Measurements from ENCODE around the gene PALM3. TPM values are rescaled to one million over a fixed set of nuclear protein-coding genes. Genes with fewer than 3 reads are reported as not detected.

The PALM3 gene
- total RNA-seq, 4 donors from 2014 or later: 0.55 to 4.3 TPM; not detected in 2

- TF ChIP-seq POLR2A (IDR thresholded peaks at IDR 0.05): no peak
- peak in 1 of 4 experiments; percentile 35 for TF ChIP-seq CTCF (IDR thresholded peaks at IDR 0.05)
- Histone ChIP-seq H3K36me3 (no peaks in the 10 kb centered on the region), H3K27me3 (no peaks in the 10 kb centered on the region), H3K4me3 (peak within 1 kb of the TSS; percentile 82 to 95), H3K9me3 (no peaks in the 10 kb centered on the region), H3K27ac (peak within 1 kb of the TSS; percentile 98 to 100), H3K4me1 (no peaks in the 10 kb centered on the region)
- peak; percentile 100 for DNase-seq
- intact Hi-C loops (cut with DNase I; ENCODE audit: low total_unique reads): no loop called here
Measured at GRCh38 chr19:14006085-14006765, 55.7 kb downstream of the PALM3 start, which contains the start of gene RFX1. TSS of gene RFX1 (minus strand) at chr19:14006320. CDS start at chr19:13993843, 12,477 bp downstream.

- H3K27ac ChIP-seq: peak overlapping the region; percentile 97 to 100
- intact Hi-C loops (cut with DNase I; ENCODE audit: low total_unique reads): no loop called here
- TF ChIP-seq POLR2A (IDR thresholded peaks at IDR 0.05) (peak; percentile 49 to 56), CTCF (IDR thresholded peaks at IDR 0.05) (no peak)
Measured at GRCh38 chr19:14005349-14006084, 56.4 kb downstream of the PALM3 start.

GRCh38 chr19:14004619-14005348, 57.1 kb downstream of the PALM3 start:
- TF ChIP-seq CTCF (IDR thresholded peaks at IDR 0.05) (no peak), POLR2A (IDR thresholded peaks at IDR 0.05) (no peak)
- Histone ChIP-seq H3K27ac (peak overlapping the region; percentile 97 to 100), H3K9me3 (no peaks in the 10 kb centered on the region), H3K36me3 (no peaks in the 10 kb centered on the region), H3K27me3 (no peaks in the 10 kb centered on the region), H3K4me1 (no peaks in the 10 kb centered on the region), H3K4me3 (peak overlapping the region; percentile 82 to 95)
- intact Hi-C loops (cut with DNase I; ENCODE audit: low total_unique reads): no loop called here
- DNase-seq: no peak

More at GRCh38 chr19:14005349-14006084, 56.4 kb downstream of the PALM3 start:
- Histone ChIP-seq H3K27me3 (no peaks in the 10 kb centered on the region), H3K4me3 (peak overlapping the region; percentile 82 to 95), H3K9me3 (no peaks in the 10 kb centered on the region), H3K36me3 (no peaks in the 10 kb centered on the region), H3K4me1 (no peaks in the 10 kb centered on the region)
- peak; percentile 91 to 93 for DNase-seq

Other genes with a start within 250 kb of the PALM3 start
- 1 to 10 TPM in 1 of 4 donors, not detected in 3; 1.2 TPM for gene NANOS3, start 184.9 kb downstream of the PALM3 start, total RNA-seq
- 1 to 10 TPM in 3 of 4 donors, not detected in 1; 4.8 to 7.7 (median 5.8) TPM for gene BRME1, start 156.0 kb downstream of the PALM3 start, total RNA-seq
- 10 to 100 TPM in 2 of 4 donors, 1 to 10 TPM in 2; 3.2 to 44.4 (median 13.2) TPM for gene CC2D1A, start 155.9 kb downstream of the PALM3 start, total RNA-seq
- under 1 TPM in 2 of 4 donors, not detected in 2; 0.55 to 0.98 TPM for gene PODNL1, start 123.7 kb downstream of the PALM3 start, total RNA-seq
- gene DCAF15, start 109.6 kb downstream of the PALM3 start, total RNA-seq: 10 to 100 TPM; 11.2 to 39.6 (median 20.1) TPM
- 10 to 100 TPM in 1 of 4 donors, 1 to 10 TPM in 2, under 1 TPM in 1; 0.26 to 14.1 (median 4.1) TPM for gene RFX1, start 55.8 kb downstream of the PALM3 start, total RNA-seq
- gene RLN3, start 33.9 kb downstream of the PALM3 start, total RNA-seq: not detected
- gene IL27RA, start 30.3 kb downstream of the PALM3 start, total RNA-seq: 1 to 10 TPM; 1.0 to 10.0 (median 3.7) TPM
- gene MISP3, start 10.7 kb upstream of the PALM3 start, total RNA-seq: 10 to 100 TPM in 1 of 4 donors, 1 to 10 TPM in 1, under 1 TPM in 1, not detected in 1; 0.55 to 23.8 (median 2.0) TPM
- 1 to 10 TPM in 1 of 4 donors, not detected in 3; 1.7 TPM for gene C19orf67, start 23.7 kb upstream of the PALM3 start, total RNA-seq
- 10 to 100 TPM in 3 of 4 donors, 1 to 10 TPM in 1; 6.9 to 57.8 (median 24.1) TPM for gene SAMD1, start 28.7 kb upstream of the PALM3 start, total RNA-seq
- gene PRKACA, start 55.7 kb upstream of the PALM3 start, total RNA-seq: 100 to 1,000 TPM in 1 of 4 donors, 10 to 100 TPM in 2, 1 to 10 TPM in 1; 4.9 to 135 (median 74.2) TPM
- gene ASF1B, start 74.5 kb upstream of the PALM3 start, total RNA-seq: 10 to 100 TPM in 1 of 4 donors, not detected in 3; 16.7 TPM
- gene ADGRL1, start 144.1 kb upstream of the PALM3 start, total RNA-seq: 10 to 100 TPM in 2 of 4 donors, 1 to 10 TPM in 2; 2.4 to 64.0 (median 20.7) TPM